ENCODE measurements around the gene GRIN2D. TPM values are rescaled to one million over a fixed set of nuclear protein-coding genes. Genes with fewer than 3 reads are reported as not detected.
"Not testable (repeated sequence)": the region's sequence is repeated elsewhere in the genome, so short reads cannot be mapped to it uniquely, and the experiment has no call there.

The GRIN2D gene
- total RNA-seq, 1 donor from 2014 or later, result 15.8 TPM

GRCh38 chr19:48371367-48371766, 22.1 kb upstream of the GRIN2D start:
- no peak overlapping the region for H3K27ac Mint-ChIP-seq
- H3K27me3 Mint-ChIP-seq (ENCODE audit: low read depth), result no peaks in the 10 kb centered on the region
- no peaks in the 10 kb centered on the region for H3K9me3 Mint-ChIP-seq
- no peak overlapping the region for H3K4me3 Mint-ChIP-seq
- peaks cover 18% of the 10 kb centered on the region for H3K4me1 Mint-ChIP-seq
- no peaks in the 10 kb centered on the region for H3K36me3 Mint-ChIP-seq
- TF ChIP-seq CTCF (IDR thresholded peaks at IDR 0.05; ENCODE audit: unreplicated experiment), result no peak
- DNase-seq (ENCODE audit: low spot score in 2 of 2, unreplicated experiment in 2 of 2), result no peak

GRCh38 chr19:48371771-48372170, 21.7 kb upstream of the GRIN2D start:
- peaks cover 18% of the 10 kb centered on the region for H3K4me1 Mint-ChIP-seq
- not testable (repeated sequence) for H3K4me3 Mint-ChIP-seq; DNase-seq (ENCODE audit: low spot score in 2 of 2, unreplicated experiment in 2 of 2); H3K36me3 Mint-ChIP-seq; H3K27ac Mint-ChIP-seq; H3K9me3 Mint-ChIP-seq; H3K27me3 Mint-ChIP-seq (ENCODE audit: low read depth)

- Mint-ChIP-seq H3K4me1 (peaks cover 18% of the 10 kb centered on the region), H3K36me3 (no peaks in the 10 kb centered on the region), H3K27me3 (ENCODE audit: low read depth) (no peaks in the 10 kb centered on the region), H3K4me3 (no peak overlapping the region), H3K9me3 (no peaks in the 10 kb centered on the region), H3K27ac (peak overlapping the region; percentile 40)
- no peak for DNase-seq (ENCODE audit: low spot score in 2 of 2, unreplicated experiment in 2 of 2)
- TF ChIP-seq CTCF (IDR thresholded peaks at IDR 0.05; ENCODE audit: unreplicated experiment), result no peak
These were observed 20.6 kb upstream of the GRIN2D start for GRCh38 chr19:48372904-48373303.

- Mint-ChIP-seq H3K9me3 (no peaks in the 10 kb centered on the region), H3K27me3 (ENCODE audit: low read depth) (no peaks in the 10 kb centered on the region), H3K4me3 (no peak overlapping the region), H3K27ac (no peak overlapping the region), H3K36me3 (no peaks in the 10 kb centered on the region), H3K4me1 (peaks cover 18% of the 10 kb centered on the region)
- TF ChIP-seq CTCF (IDR thresholded peaks at IDR 0.05; ENCODE audit: unreplicated experiment), result no peak
- DNase-seq (ENCODE audit: low spot score in 2 of 2, unreplicated experiment in 2 of 2), result no peak
These were observed 19.9 kb upstream of the GRIN2D start for GRCh38 chr19:48373567-48373966.

- H3K27me3 Mint-ChIP-seq (ENCODE audit: low read depth), result no peaks in the 10 kb centered on the region
- H3K4me3 Mint-ChIP-seq, result no peak overlapping the region
- no peak for TF ChIP-seq CTCF (IDR thresholded peaks at IDR 0.05; ENCODE audit: unreplicated experiment)
- peaks cover 15% of the 10 kb centered on the region for H3K36me3 Mint-ChIP-seq
- DNase-seq (ENCODE audit: low spot score in 2 of 2, unreplicated experiment in 2 of 2), result no peak
- no peaks in the 10 kb centered on the region for H3K9me3 Mint-ChIP-seq
- H3K4me1 Mint-ChIP-seq, result peaks cover under 1% of the 10 kb centered on the region
- no peak overlapping the region for H3K27ac Mint-ChIP-seq
These were observed 15.3 kb upstream of the GRIN2D start for GRCh38 chr19:48378194-48378570.

GRCh38 chr19:48379058-48379457, 14.4 kb upstream of the GRIN2D start:
- no peaks in the 10 kb centered on the region for H3K27me3 Mint-ChIP-seq (ENCODE audit: low read depth)
- no peak overlapping the region for H3K27ac Mint-ChIP-seq
- no peaks in the 10 kb centered on the region for H3K4me1 Mint-ChIP-seq
- no peak for TF ChIP-seq CTCF (IDR thresholded peaks at IDR 0.05; ENCODE audit: unreplicated experiment)
- no peak overlapping the region for H3K4me3 Mint-ChIP-seq
- H3K9me3 Mint-ChIP-seq, result no peaks in the 10 kb centered on the region
- H3K36me3 Mint-ChIP-seq, result peaks cover 19% of the 10 kb centered on the region
- no peak for DNase-seq (ENCODE audit: low spot score in 2 of 2, unreplicated experiment in 2 of 2)

All from mesothelial cell of epicardium (in vitro differentiated cells).